GM12873 (cell line): ENCODE results near the gene SPATA6.

Experiments
- CTCF ChIP-seq: IDR thresholded peaks from 2 replicates; pipeline ENCODE4 v1.5.1; 2012; ENCODE audit warnings: low read depth, mild to moderate bottlenecking, moderate library complexity, low read length, control low read depth; ENCODE audit not compliant: insufficient read depth; ENCODE audit errors: missing control alignments

SPATA6 gene

GRCh38 chr1:48371598-48371997 lies 100.4 kb downstream of the SPATA6 start:
- TF ChIP-seq CTCF, result no peak

GRCh38 chr1:48362901-48363300 lies 109.1 kb downstream of the SPATA6 start:
- no peak for TF ChIP-seq CTCF

GRCh38 chr1:48356901-48357300 lies 115.1 kb downstream of the SPATA6 start:
- TF ChIP-seq CTCF, result no peak

- TF ChIP-seq CTCF, result no peak
Observed at GRCh38 chr1:48344373-48344772, 127.6 kb downstream of the SPATA6 start.

GRCh38 chr1:48341221-48341620 lies 130.8 kb downstream of the SPATA6 start:
- TF ChIP-seq CTCF, result no peak

- no peak for TF ChIP-seq CTCF
Observed at GRCh38 chr1:48338257-48338656, 133.7 kb downstream of the SPATA6 start.

- TF ChIP-seq CTCF, result no peak
Observed at GRCh38 chr1:48333316-48333715, 138.7 kb downstream of the SPATA6 start.

- TF ChIP-seq CTCF, result no peak
Observed at GRCh38 chr1:48332115-48332514, 139.9 kb downstream of the SPATA6 start.
